Body of pancreas (tissue), 4 donors: ENCODE data around the gene GALNT2. TPM values are rescaled to one million over a fixed set of nuclear protein-coding genes. Genes with fewer than 3 reads are reported as not detected.

Experiments used
- ATAC-seq: fragments of 150-250 bp; one replicate; pipeline ENCODE4 v1.9.1; 2016
- DNase-seq, 4 donors: peaks; one replicate each; pipeline ENCODE4 v3.0.0-alpha.2; 2019
- H3K27ac ChIP-seq, 4 donors: fragments of 200-600 bp; sonication (generic); 1 replicate in 3 of 4; 2 replicates in 1 of 4; pipeline versions ENCODE4 v1.5.1 to v1.6.1; 2016 to 2019; ENCODE audit warnings: mild to moderate bottlenecking in 1 of 4, mixed read lengths in 1 of 4, moderate library complexity in 1 of 4
- H3K27me3 ChIP-seq, 2 donors: fragments of 200-600 bp; sonication (generic); one replicate each; pipeline ENCODE4 v1.6.0; 2016; ENCODE audit warnings: mild to moderate bottlenecking in 1 of 2
- H3K36me3 ChIP-seq, 2 donors: fragments of 200-600 bp; sonication (generic); replicated peaks in 1 of 2; 2 replicates each; pipeline ENCODE4 v1.5.1; 2016; ENCODE audit warnings: low read depth in 2 of 2; ENCODE audit not compliant: insufficient read depth in 1 of 2
- H3K4me1 ChIP-seq: fragments of 200-600 bp; sonication (generic); one replicate; pipeline ENCODE4 v1.6.0; 2016
- H3K4me3 ChIP-seq, 2 donors: fragments of 200-600 bp; sonication (generic); 1 replicate in 1 of 2; 2 replicates in 1 of 2; pipeline ENCODE4 v1.5.1; 2016 to 2019
- H3K9me3 ChIP-seq, 3 donors: fragments of 200-600 bp; sonication (generic); 1 replicate in 2 of 3; 2 replicates in 1 of 3; pipeline ENCODE4 v1.5.1; 2016
- CTCF ChIP-seq, 7 experiments: fragments of 450-650 bp in 4 of 7; fragments of 200-600 bp in 3 of 7; sonication (generic) in 3 of 7; IDR thresholded peaks; one replicate each; pipeline ENCODE4 v1.5.1; 2016 to 2019; ENCODE audit warnings: antibody characterized with exemption in 7 of 7
- POLR2A ChIP-seq, 3 donors: fragments of 450-650 bp; IDR thresholded peaks; one replicate each; pipeline ENCODE4 v1.6.1; 2016; ENCODE audit warnings: antibody characterized with exemption in 3 of 3, mild to moderate bottlenecking in 2 of 3
- WGBS, 2 donors: methylation state at CpG; one replicate each; pipeline ENCODE4 v1.1.5; 2017; 5-methylcytosine and 5-hydroxymethylcytosine counted together
- intact Hi-C: fragments of 100-400 bp; cut with DNase I; formaldehyde crosslinking; loops from one replicate; pipeline ENCODE4 v1.15.1; 2023
- total RNA-seq, 2 donors: library from RNA; depleted of rRNA; stranded (reverse); fragments of >200 nt; gene quantifications; one replicate each; pipeline ENCODE4 v1.1.0, GENCODE V29; 2016

GALNT2 gene
- total RNA-seq: 10 to 100 TPM; 45.9 to 68.6 TPM

GRCh38 chr1:230066466-230067404 is at the start of gene GALNT2:
Gene GALNT2, plus strand, starts transcription at chr1:230067238. Its CDS starts 43 bp downstream, at chr1:230067281.
- 0 to 1% methylated on average over 7 to 103 of the region's 104 CpGs for WGBS, 2 donors
- no peaks in the 10 kb centered on the region for H3K9me3 ChIP-seq
- intact Hi-C loops: no loop called here
- ATAC-seq (peak; percentile 92), DNase-seq (peak; percentile 91 to 94 (median 92))
- H3K4me3 ChIP-seq: peak within 1 kb of the TSS; percentile 39 to 92
- H3K4me1 ChIP-seq: peaks cover 46% of the 10 kb centered on the region
- peak; percentile 32 to 87 (median 65) for TF ChIP-seq POLR2A (IDR thresholded peaks at IDR 0.05)
- TF ChIP-seq CTCF (IDR thresholded peaks at IDR 0.05): no peak
- no peaks in the 10 kb centered on the region for H3K27me3 ChIP-seq
- no peaks in the 10 kb centered on the region for H3K36me3 ChIP-seq
- peak within 1 kb of the TSS; percentile 89 to 94 (median 92) for H3K27ac ChIP-seq

DNA sequence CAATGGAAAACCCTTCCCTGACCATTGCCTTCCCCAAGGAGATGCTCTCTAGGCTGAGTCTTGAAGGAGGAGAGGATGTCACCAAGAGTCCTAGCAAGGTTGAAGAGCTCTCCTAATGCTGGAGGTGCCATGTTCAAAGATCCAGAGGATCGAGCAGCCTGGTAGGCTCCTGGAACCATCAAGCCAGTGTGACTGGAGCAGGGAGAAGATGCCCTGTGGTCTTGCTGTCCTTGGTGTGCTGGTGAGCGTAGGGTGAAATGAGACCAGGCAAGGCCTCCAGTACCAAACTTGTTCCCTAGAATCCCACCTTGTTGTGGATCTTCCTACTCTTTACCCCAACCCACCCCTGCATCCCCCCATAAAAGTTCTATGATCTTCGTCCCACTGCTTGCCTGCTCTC is 46.6 kb upstream of the GALNT2 start:
- H3K9me3 ChIP-seq: no peaks in the 10 kb centered on the region
- no peak overlapping the region for H3K4me3 ChIP-seq
- intact Hi-C loops: no loop called here
- TF ChIP-seq CTCF (IDR thresholded peaks at IDR 0.05): no peak
- no peak for TF ChIP-seq POLR2A (IDR thresholded peaks at IDR 0.05)
- WGBS, 2 donors: 91 to 92% methylated on average over 3 of the region's 3 CpGs
- no peaks in the 10 kb centered on the region for H3K27me3 ChIP-seq
- no peaks in the 10 kb centered on the region for H3K36me3 ChIP-seq
- no peak overlapping the region for H3K27ac ChIP-seq
- H3K4me1 ChIP-seq: peaks cover 7% of the 10 kb centered on the region
- ATAC-seq: no peak
- DNase-seq: no peak

DNA sequence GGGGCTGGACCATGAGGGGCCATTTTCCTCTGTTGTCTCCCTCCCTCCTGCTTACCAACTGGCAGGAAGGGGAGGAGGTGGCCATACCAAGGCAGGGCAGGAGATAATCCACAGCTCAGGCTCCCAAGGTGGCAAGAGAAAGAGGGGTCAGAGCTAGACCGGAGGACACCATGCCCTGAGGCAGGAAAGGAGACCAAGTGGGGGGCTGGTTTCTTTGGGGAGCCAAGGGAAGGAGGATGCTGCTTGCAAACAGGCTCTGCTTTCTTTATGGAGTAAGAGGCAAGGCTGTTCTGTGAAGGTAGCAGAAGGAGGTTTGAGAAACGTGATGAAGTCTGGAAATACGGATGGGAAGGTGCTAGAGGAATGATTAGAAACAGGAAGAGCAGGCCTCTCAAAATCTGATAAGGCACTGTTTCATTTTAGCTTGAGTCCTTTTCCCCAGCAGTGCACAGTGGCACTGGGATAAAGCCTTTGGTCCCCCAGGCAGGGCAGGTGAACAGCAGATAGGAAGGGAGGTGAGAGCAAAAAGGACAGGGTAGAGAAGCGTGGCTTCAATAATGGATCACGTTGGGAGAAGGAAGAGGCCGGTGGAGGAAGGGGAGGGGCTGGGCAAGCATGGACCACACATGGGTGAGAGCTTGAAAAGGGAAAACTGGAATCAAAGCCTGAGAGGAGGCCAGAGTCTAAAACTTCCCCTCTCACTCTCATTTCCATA is 44.2 kb upstream of the GALNT2 start:
- H3K27ac ChIP-seq: no peak overlapping the region
- H3K4me3 ChIP-seq: no peak overlapping the region
- DNase-seq (no peak), ATAC-seq (no peak)
- 82 to 83% methylated on average over 6 of the region's 6 CpGs for WGBS, 2 donors
- H3K4me1 ChIP-seq: no peaks in the 10 kb centered on the region
- H3K9me3 ChIP-seq: no peaks in the 10 kb centered on the region
- intact Hi-C loops: no loop called here
- no peaks in the 10 kb centered on the region for H3K36me3 ChIP-seq
- H3K27me3 ChIP-seq: no peaks in the 10 kb centered on the region
- TF ChIP-seq POLR2A (IDR thresholded peaks at IDR 0.05) (no peak), CTCF (IDR thresholded peaks at IDR 0.05) (no peak)

- TF ChIP-seq POLR2A (IDR thresholded peaks at IDR 0.05): no peak
- no peak for TF ChIP-seq CTCF (IDR thresholded peaks at IDR 0.05)
- WGBS, 2 donors: 81 to 89% methylated on average over 3 of the region's 3 CpGs
- no peak overlapping the region for H3K27ac ChIP-seq
- no peaks in the 10 kb centered on the region for H3K4me1 ChIP-seq
- intact Hi-C loops: no loop called here
- DNase-seq (no peak), ATAC-seq (no peak)
- H3K27me3 ChIP-seq: no peaks in the 10 kb centered on the region
- H3K36me3 ChIP-seq: no peaks in the 10 kb centered on the region
- no peaks in the 10 kb centered on the region for H3K9me3 ChIP-seq
- no peak overlapping the region for H3K4me3 ChIP-seq
Measured at GRCh38 chr1:230025686-230026085, 41.4 kb upstream of the GALNT2 start.
